OCI-LY7 (cell line): ENCODE data around the gene PRR35. TPM values are rescaled to one million over a fixed set of nuclear protein-coding genes. Genes with fewer than 3 reads are reported as not detected.

ENCODE experiments used
- BruUV-seq: library from RNA; stranded (reverse); fragments of 400-500 nt; replicated peaks from 2 replicates; lab custom pipeline; 2021; lab: Mats Ljungman, UMichigan
- CTCF ChIA-PET: fragments of 300-600 bp; sonication (Branson Sonifier 250); formaldehyde crosslinking; loops from one replicate; lab custom pipeline; 2022; ENCODE audit warnings: antibody characterized with exemption; ENCODE audit not compliant: unreplicated experiment; lab: Charles Lee
- POLR2A ChIA-PET: fragments of 300-600 bp; sonication (Branson Sonifier 250); formaldehyde crosslinking; loops from one replicate; lab custom pipeline; 2022; ENCODE audit warnings: antibody characterized with exemption; lab: Charles Lee
- DNase-seq: peaks from one replicate; pipeline ENCODE4 v3.0.0-alpha.2; 2015; ENCODE audit warnings: low spot score
- H2AFZ ChIP-seq: fragments of 200-600 bp; sonication (generic), shearing (Covaris generic); 2 replicates; pipeline ENCODE4 v1.6.1; 2014; ENCODE audit warnings: mild to moderate bottlenecking, antibody characterized with exemption, low read length, moderate library complexity
- H3K27ac ChIP-seq: fragments of 200-600 bp; sonication (generic); 2 replicates; pipeline ENCODE4 v1.5.1; 2014; ENCODE audit warnings: mixed run types, low read depth, mild to moderate bottlenecking, moderate library complexity, low read length, inconsistent platforms; ENCODE audit not compliant: poor library complexity, severe bottlenecking
- H3K36me3 ChIP-seq: fragments of 200-600 bp; sonication (generic); 2 replicates; pipeline ENCODE4 v1.6.1; 2014; ENCODE audit warnings: mild to moderate bottlenecking, antibody characterized with exemption, low read length, moderate library complexity, mixed read lengths; ENCODE audit not compliant: insufficient read depth
- H3K4me1 ChIP-seq: fragments of 200-600 bp; sonication (generic); 2 replicates; pipeline ENCODE4 v1.5.1; 2014; ENCODE audit warnings: mild to moderate bottlenecking, low read length; ENCODE audit not compliant: insufficient read depth, poor library complexity, severe bottlenecking
- H3K4me2 ChIP-seq: fragments of 200-600 bp; sonication (generic); 2 replicates; pipeline ENCODE4 v1.6.1; 2014; ENCODE audit warnings: mild to moderate bottlenecking, low read length
- H3K4me3 ChIP-seq: fragments of 200-600 bp; sonication (generic); 2 replicates; pipeline ENCODE4 v1.5.1; 2014; ENCODE audit warnings: mild to moderate bottlenecking, low read depth, low read length; ENCODE audit not compliant: poor library complexity, severe bottlenecking
- H3K79me2 ChIP-seq: fragments of 200-600 bp; sonication (generic); 2 replicates; pipeline ENCODE4 v1.6.1; 2016; ENCODE audit warnings: low read depth, mild to moderate bottlenecking, low read length, moderate library complexity, mixed read lengths; ENCODE audit not compliant: insufficient read depth
- H3K9me2 ChIP-seq: fragments of 200-600 bp; sonication (generic); 2 replicates; pipeline ENCODE4 v1.6.1; 2016; ENCODE audit warnings: mild to moderate bottlenecking, low read length, mixed read lengths; ENCODE audit not compliant: insufficient read depth
- H3K9me3 ChIP-seq: fragments of 200-600 bp; sonication (generic); 2 replicates; pipeline ENCODE4 v1.6.1; 2014; ENCODE audit warnings: mild to moderate bottlenecking, mixed run types, low read length, mixed read lengths
- H4K20me1 ChIP-seq: fragments of 200-600 bp; sonication (generic); 2 replicates; pipeline ENCODE4 v1.6.1; 2014; ENCODE audit warnings: mild to moderate bottlenecking, antibody characterized with exemption, low read length, moderate library complexity, mixed read lengths; ENCODE audit not compliant: insufficient read depth
- EZH2phosphoT487 ChIP-seq: fragments of 200-600 bp; sonication (generic); IDR thresholded peaks from 2 replicates; pipeline ENCODE4 v1.6.1; 2018; ENCODE audit warnings: low read depth, borderline replicate concordance, mild to moderate bottlenecking, mixed run types, antibody characterized with exemption, low read length, moderate library complexity, mixed read lengths
- intact Hi-C: fragments of 100-400 bp; cut with micrococcal nuclease; formaldehyde crosslinking; loops from one replicate; pipeline ENCODE4 v1.10.0; 2022; ENCODE audit not compliant: unreplicated experiment
- total RNA-seq, 2 experiments: library from RNA; depleted of rRNA in 1 of 2; stranded (reverse); fragments of >200 nt in 1 of 2; shearing (Covaris generic) in 1 of 2; gene quantifications; 2 replicates each; pipeline ENCODE4 v1.2.3, GENCODE V29; 2014 to 2022
- TF ChIP-seq, protein P1 (sequence below): fragments of 200-600 bp; sonication (generic); conservative IDR thresholded peaks from 2 replicates; pipeline ENCODE4 v1.5.1; 2014; ENCODE audit warnings: mild to moderate bottlenecking, antibody characterized with exemption, low read length, moderate library complexity, mixed read lengths

Gene PRR35
- total RNA-seq, 2 experiments from 2014 or later: not detected

- Histone ChIP-seq H3K9me3 (no peaks in the 10 kb centered on the region), H4K20me1 (no peaks in the 10 kb centered on the region), H3K4me2 (no peak overlapping the region), H2AFZ (no peak overlapping the region), H3K36me3 (peaks cover 4% of the 10 kb centered on the region; the same call in 1 of the 2 replicates), H3K4me1 (peaks cover 15% of the 10 kb centered on the region), H3K9me2 (no peaks in the 10 kb centered on the region), H3K27ac (no peak overlapping the region), H3K79me2 (peaks cover 4% of the 10 kb centered on the region; the same call in 1 of the 2 replicates), H3K4me3 (no peak overlapping the region)
- DNase-seq: no peak
- CTCF ChIA-PET: no interaction called here
- no peak for TF ChIP-seq EZH2phosphoT487
- TF ChIP-seq, protein P1, sequence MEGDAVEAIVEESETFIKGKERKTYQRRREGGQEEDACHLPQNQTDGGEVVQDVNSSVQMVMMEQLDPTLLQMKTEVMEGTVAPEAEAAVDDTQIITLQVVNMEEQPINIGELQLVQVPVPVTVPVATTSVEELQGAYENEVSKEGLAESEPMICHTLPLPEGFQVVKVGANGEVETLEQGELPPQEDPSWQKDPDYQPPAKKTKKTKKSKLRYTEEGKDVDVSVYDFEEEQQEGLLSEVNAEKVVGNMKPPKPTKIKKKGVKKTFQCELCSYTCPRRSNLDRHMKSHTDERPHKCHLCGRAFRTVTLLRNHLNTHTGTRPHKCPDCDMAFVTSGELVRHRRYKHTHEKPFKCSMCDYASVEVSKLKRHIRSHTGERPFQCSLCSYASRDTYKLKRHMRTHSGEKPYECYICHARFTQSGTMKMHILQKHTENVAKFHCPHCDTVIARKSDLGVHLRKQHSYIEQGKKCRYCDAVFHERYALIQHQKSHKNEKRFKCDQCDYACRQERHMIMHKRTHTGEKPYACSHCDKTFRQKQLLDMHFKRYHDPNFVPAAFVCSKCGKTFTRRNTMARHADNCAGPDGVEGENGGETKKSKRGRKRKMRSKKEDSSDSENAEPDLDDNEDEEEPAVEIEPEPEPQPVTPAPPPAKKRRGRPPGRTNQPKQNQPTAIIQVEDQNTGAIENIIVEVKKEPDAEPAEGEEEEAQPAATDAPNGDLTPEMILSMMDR: no peak
- POLR2A ChIA-PET: no interaction called here
- no TSS peak for BruUV-seq
- intact Hi-C loops: no loop called here
These were observed 37.7 kb upstream of the PRR35 start for GRCh38 chr16:522320-523096.

- no TSS peak for BruUV-seq
- no peak for TF ChIP-seq EZH2phosphoT487
- TF ChIP-seq, protein P1: no peak
These were observed 37.0 kb upstream of the PRR35 start for GRCh38 chr16:523097-523741.

More at GRCh38 chr16:523097-523741, 37.0 kb upstream of the PRR35 start:
- ChIA-PET POLR2A (no interaction called here), CTCF (no interaction called here)
- H2AFZ ChIP-seq: no peak overlapping the region
- H3K9me2 ChIP-seq: no peaks in the 10 kb centered on the region
- H3K4me1 ChIP-seq: peaks cover 15% of the 10 kb centered on the region
- H3K4me2 ChIP-seq: no peak overlapping the region
- H3K36me3 ChIP-seq: peaks cover 4% of the 10 kb centered on the region; the same call in 1 of the 2 replicates
- H3K27ac ChIP-seq: no peak overlapping the region
- DNase-seq: no peak
- H4K20me1 ChIP-seq: no peaks in the 10 kb centered on the region
- peaks cover 6% of the 10 kb centered on the region; the same call in 1 of the 2 replicates for H3K79me2 ChIP-seq
- H3K4me3 ChIP-seq: no peak overlapping the region
- intact Hi-C loops: no loop called here
- no peaks in the 10 kb centered on the region for H3K9me3 ChIP-seq
